Neural progenitor cell (in vitro differentiated cells): Measurements from ENCODE around the gene CNTNAP2. TPM values are rescaled to one million over a fixed set of nuclear protein-coding genes. Genes with fewer than 3 reads are reported as not detected.

Source experiments
- DNase-seq: peaks from one replicate; pipeline ENCODE4 v3.0.0-alpha.2; 2016; ENCODE audit warnings: low spot score
- H2AFZ ChIP-seq: fragments of 200-600 bp; sonication (generic); replicated peaks from 2 replicates; pipeline ENCODE4 v1.6.1; 2016; ENCODE audit warnings: antibody characterized with exemption
- H3F3A ChIP-seq: fragments of 200-600 bp; sonication (generic); 2 replicates; pipeline ENCODE4 v1.6.1; 2016; ENCODE audit warnings: antibody characterized with exemption, low read depth
- H3K27ac ChIP-seq: fragments of 200-600 bp; sonication (generic); 2 replicates; pipeline ENCODE4 v1.5.1; 2016; ENCODE audit warnings: mild to moderate bottlenecking
- H3K27me3 ChIP-seq: fragments of 200-600 bp; sonication (generic); 2 replicates; pipeline ENCODE4 v1.6.1; 2016; ENCODE audit warnings: mild to moderate bottlenecking, moderate library complexity
- H3K36me3 ChIP-seq: fragments of 200-600 bp; sonication (generic); 2 replicates; pipeline ENCODE4 v1.5.1; 2016
- H3K4me1 ChIP-seq: fragments of 200-600 bp; sonication (generic); 2 replicates; pipeline ENCODE4 v1.6.1; 2016; ENCODE audit warnings: mixed run types
- H3K4me2 ChIP-seq: fragments of 200-600 bp; sonication (generic); 2 replicates; pipeline ENCODE4 v1.6.1; 2016
- H3K4me3 ChIP-seq: fragments of 200-600 bp; sonication (generic); 2 replicates; pipeline ENCODE4 v1.5.1; 2016
- H3K79me2 ChIP-seq: fragments of 200-600 bp; sonication (generic); 2 replicates; pipeline ENCODE4 v1.6.1; 2016; ENCODE audit warnings: low read depth
- H3K9ac ChIP-seq: fragments of 200-600 bp; sonication (generic); 2 replicates; pipeline ENCODE4 v1.6.1; 2016
- H3K9me3 ChIP-seq: fragments of 200-600 bp; sonication (generic); 2 replicates; pipeline ENCODE4 v1.5.1; 2016; ENCODE audit warnings: low read depth
- H4K20me1 ChIP-seq: fragments of 200-600 bp; sonication (generic); 2 replicates; pipeline ENCODE4 v1.6.1; 2016; ENCODE audit warnings: low read depth
- H3K27ac Mint-ChIP-seq: 3 replicates; pipeline ENCODE4 v1.8.0; 2021; ENCODE audit warnings: mixed read lengths
- H3K27me3 Mint-ChIP-seq: 2 replicates; pipeline ENCODE4 v1.8.0; 2022; ENCODE audit warnings: low read depth, mild to moderate bottlenecking, inconsistent platforms, moderate library complexity, mixed read lengths; ENCODE audit not compliant: insufficient read depth
- H3K36me3 Mint-ChIP-seq: 3 replicates; pipeline ENCODE4 v1.8.0; 2021; ENCODE audit warnings: mixed read lengths
- H3K4me1 Mint-ChIP-seq: 3 replicates; pipeline ENCODE4 v1.8.0; 2021; ENCODE audit warnings: mixed read lengths
- H3K4me3 Mint-ChIP-seq: 3 replicates; pipeline ENCODE4 v1.8.0; 2021; ENCODE audit warnings: mild to moderate bottlenecking, moderate library complexity, mixed read lengths
- H3K9me3 Mint-ChIP-seq: 3 replicates; pipeline ENCODE4 v1.8.0; 2020; ENCODE audit warnings: mixed read lengths
- EZH2 ChIP-seq: fragments of 200-600 bp; sonication (generic); IDR thresholded peaks from 2 replicates; pipeline ENCODE4 v1.6.1; 2017; ENCODE audit warnings: antibody characterized with exemption, mild to moderate bottlenecking, moderate library complexity
- EZH2phosphoT487 ChIP-seq: fragments of 200-600 bp; sonication (generic); IDR thresholded peaks from 2 replicates; pipeline ENCODE4 v1.6.1; 2017; ENCODE audit warnings: antibody characterized with exemption
- total RNA-seq: library from RNA; depleted of rRNA; stranded (reverse); fragments of >200 nt; gene quantifications from 2 replicates; pipeline ENCODE4 v1.2.3, GENCODE V29; 2015; ENCODE audit warnings: low replicate concordance
- TF ChIP-seq, protein P1 (sequence below): fragments of 200-600 bp; sonication (generic); IDR thresholded peaks from 2 replicates; pipeline ENCODE4 v1.5.1; 2017; ENCODE audit warnings: antibody characterized with exemption, mild to moderate bottlenecking

The CNTNAP2 gene
- total RNA-seq, 1 donor from 2014 or later: 126 TPM

- Histone ChIP-seq H3K9ac (no peak overlapping the region), H3K4me1 (no peaks in the 10 kb centered on the region), H2AFZ (no peak overlapping the region), H3K4me2 (no peak overlapping the region), H4K20me1 (no peaks in the 10 kb centered on the region), H3K27me3 (no peaks in the 10 kb centered on the region), H3K36me3 (no peaks in the 10 kb centered on the region), H3K79me2 (no peaks in the 10 kb centered on the region), H3F3A (no peaks in the 10 kb centered on the region), H3K4me3 (no peak overlapping the region), H3K27ac (no peak overlapping the region), H3K9me3 (no peaks in the 10 kb centered on the region)
- H3K4me1 Mint-ChIP-seq: no peaks in the 10 kb centered on the region
- H3K9me3 Mint-ChIP-seq: no peaks in the 10 kb centered on the region
- H3K27ac Mint-ChIP-seq: no peak overlapping the region
- no peaks in the 10 kb centered on the region for H3K36me3 Mint-ChIP-seq
- H3K27me3 Mint-ChIP-seq: no peaks in the 10 kb centered on the region
- no peak for DNase-seq
- H3K4me3 Mint-ChIP-seq: no peak overlapping the region
- TF ChIP-seq, protein P1, sequence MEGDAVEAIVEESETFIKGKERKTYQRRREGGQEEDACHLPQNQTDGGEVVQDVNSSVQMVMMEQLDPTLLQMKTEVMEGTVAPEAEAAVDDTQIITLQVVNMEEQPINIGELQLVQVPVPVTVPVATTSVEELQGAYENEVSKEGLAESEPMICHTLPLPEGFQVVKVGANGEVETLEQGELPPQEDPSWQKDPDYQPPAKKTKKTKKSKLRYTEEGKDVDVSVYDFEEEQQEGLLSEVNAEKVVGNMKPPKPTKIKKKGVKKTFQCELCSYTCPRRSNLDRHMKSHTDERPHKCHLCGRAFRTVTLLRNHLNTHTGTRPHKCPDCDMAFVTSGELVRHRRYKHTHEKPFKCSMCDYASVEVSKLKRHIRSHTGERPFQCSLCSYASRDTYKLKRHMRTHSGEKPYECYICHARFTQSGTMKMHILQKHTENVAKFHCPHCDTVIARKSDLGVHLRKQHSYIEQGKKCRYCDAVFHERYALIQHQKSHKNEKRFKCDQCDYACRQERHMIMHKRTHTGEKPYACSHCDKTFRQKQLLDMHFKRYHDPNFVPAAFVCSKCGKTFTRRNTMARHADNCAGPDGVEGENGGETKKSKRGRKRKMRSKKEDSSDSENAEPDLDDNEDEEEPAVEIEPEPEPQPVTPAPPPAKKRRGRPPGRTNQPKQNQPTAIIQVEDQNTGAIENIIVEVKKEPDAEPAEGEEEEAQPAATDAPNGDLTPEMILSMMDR: no peak
- TF ChIP-seq EZH2 (no peak), EZH2phosphoT487 (no peak)
These were observed 375.4 kb downstream of the CNTNAP2 start for GRCh38 chr7:146492017-146492416.

GRCh38 chr7:146494952-146495596, 378.5 kb downstream of the CNTNAP2 start:
- Histone ChIP-seq H3K27ac (no peak overlapping the region), H4K20me1 (no peaks in the 10 kb centered on the region), H3K4me3 (no peak overlapping the region), H3F3A (no peaks in the 10 kb centered on the region), H3K27me3 (no peaks in the 10 kb centered on the region), H3K9me3 (no peaks in the 10 kb centered on the region), H3K4me2 (no peak overlapping the region), H3K9ac (no peak overlapping the region), H2AFZ (no peak overlapping the region), H3K36me3 (no peaks in the 10 kb centered on the region), H3K79me2 (no peaks in the 10 kb centered on the region), H3K4me1 (no peaks in the 10 kb centered on the region)
- TF ChIP-seq EZH2phosphoT487 (no peak), EZH2 (no peak)
- TF ChIP-seq, protein P1: no peak
- no peak overlapping the region for H3K27ac Mint-ChIP-seq
- DNase-seq: peak; percentile 5
- H3K4me1 Mint-ChIP-seq: no peaks in the 10 kb centered on the region
- H3K27me3 Mint-ChIP-seq: no peaks in the 10 kb centered on the region
- no peaks in the 10 kb centered on the region for H3K36me3 Mint-ChIP-seq
- no peaks in the 10 kb centered on the region for H3K9me3 Mint-ChIP-seq
- no peak overlapping the region for H3K4me3 Mint-ChIP-seq

DNA sequence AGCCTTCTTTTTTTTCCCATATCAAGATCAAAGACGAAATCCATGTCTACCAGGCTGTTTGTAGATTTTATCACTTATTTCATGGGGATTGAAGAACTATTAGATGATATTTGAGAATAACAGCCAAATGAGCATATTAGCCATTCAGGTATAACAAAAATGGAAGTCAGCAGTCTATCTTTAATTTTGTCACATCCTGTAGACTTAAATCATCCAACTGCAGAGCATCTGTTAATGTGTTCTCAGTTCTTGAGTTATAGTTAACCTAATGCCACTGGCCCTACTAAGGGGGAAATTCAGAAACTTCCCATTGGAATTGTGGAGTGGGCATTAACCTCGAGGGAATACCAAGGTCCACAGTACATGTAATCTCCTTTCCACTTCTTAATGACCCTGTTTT, 380.1 kb downstream of the CNTNAP2 start:
- H3F3A ChIP-seq: no peaks in the 10 kb centered on the region
- no peaks in the 10 kb centered on the region for H3K9me3 Mint-ChIP-seq

More for the DNA sequence above, 380.1 kb downstream of the CNTNAP2 start:
- H3K27ac Mint-ChIP-seq: no peak overlapping the region
- Histone ChIP-seq H4K20me1 (no peaks in the 10 kb centered on the region), H3K4me2 (no peak overlapping the region), H3K27me3 (no peaks in the 10 kb centered on the region), H3K4me1 (no peaks in the 10 kb centered on the region), H3K9me3 (no peaks in the 10 kb centered on the region), H2AFZ (no peak overlapping the region), H3K36me3 (no peaks in the 10 kb centered on the region), H3K9ac (no peak overlapping the region), H3K27ac (no peak overlapping the region), H3K4me3 (no peak overlapping the region), H3K79me2 (no peaks in the 10 kb centered on the region)
- TF ChIP-seq EZH2phosphoT487 (no peak), EZH2 (no peak)
- TF ChIP-seq, protein P1: no peak
- H3K27me3 Mint-ChIP-seq: no peaks in the 10 kb centered on the region
- no peaks in the 10 kb centered on the region for H3K36me3 Mint-ChIP-seq
- H3K4me1 Mint-ChIP-seq: no peaks in the 10 kb centered on the region
- no peak for DNase-seq
- no peak overlapping the region for H3K4me3 Mint-ChIP-seq
